HepG2 (cell line): ENCODE measurements around the gene RFXANK. TPM values are rescaled to one million over a fixed set of nuclear protein-coding genes. Genes with fewer than 3 reads are reported as not detected.

ENCODE experiments used
- ARHGAP35 ChIP-seq: sonication (generic); formaldehyde crosslinking; IDR thresholded peaks from 2 replicates; pipeline ENCODE4 v1.9.0; 2022; ENCODE audit warnings: mild to moderate bottlenecking, inconsistent platforms, moderate library complexity, missing genetic modification reagents, borderline replicate concordance
- BORCS8-MEF2B ChIP-seq: sonication (generic); formaldehyde crosslinking; IDR thresholded peaks from 2 replicates; pipeline ENCODE4 v1.8.0; 2022; ENCODE audit warnings: mild to moderate bottlenecking, missing genetic modification reagents
- CAMTA2 ChIP-seq: sonication (generic); formaldehyde crosslinking; IDR thresholded peaks from 2 replicates; pipeline ENCODE4 v1.4.0; 2020; ENCODE audit warnings: mild to moderate bottlenecking, missing genetic modification reagents, borderline replicate concordance
- CENPX ChIP-seq: sonication (generic); formaldehyde crosslinking; IDR thresholded peaks from 2 replicates; pipeline ENCODE4 v1.9.0; 2021; ENCODE audit warnings: mild to moderate bottlenecking, missing genetic modification reagents, moderate library complexity
- CREB1 ChIP-seq, 2 experiments: fragments of 450-650 bp in 1 of 2; IDR thresholded peaks; 2 replicates each; pipeline ENCODE4 v1.6.1; 2016 to 2017; ENCODE audit warnings: control low read depth in 1 of 2, mild to moderate bottlenecking in 1 of 2, missing compliant biosample characterization in 1 of 2, missing genetic modification characterization in 1 of 2
- FOXP1 ChIP-seq, 2 experiments: fragments of 450-650 bp in 1 of 2; IDR thresholded peaks; 2 replicates each; pipeline ENCODE4 v1.6.1; 2017 to 2018; ENCODE audit warnings: antibody characterized with exemption in 1 of 2
- GATA4 ChIP-seq: sonication (generic); IDR thresholded peaks from 2 replicates; pipeline ENCODE4 v1.6.1; 2016; ENCODE audit warnings: antibody characterized with exemption, low read depth, borderline replicate concordance
- HOXA5 ChIP-seq: sonication (generic); formaldehyde crosslinking; IDR thresholded peaks from 2 replicates; pipeline ENCODE4 v1.4.0; 2020; ENCODE audit warnings: missing genetic modification reagents
- KDM2A ChIP-seq: sonication (generic); formaldehyde crosslinking; IDR thresholded peaks from 2 replicates; pipeline ENCODE4 v1.4.0; 2020; ENCODE audit warnings: low read depth, missing genetic modification reagents, borderline replicate concordance
- KMT2B ChIP-seq: IDR thresholded peaks from 2 replicates; pipeline ENCODE4 v1.6.1; 2016; ENCODE audit warnings: missing genetic modification reagents, missing compliant biosample characterization
- NFE2 ChIP-seq: sonication (generic); formaldehyde crosslinking; IDR thresholded peaks from 2 replicates; pipeline ENCODE4 v1.4.0; 2020; ENCODE audit warnings: missing genetic modification reagents
- NFKB2 ChIP-seq: sonication (generic); formaldehyde crosslinking; IDR thresholded peaks from 2 replicates; pipeline ENCODE4 v1.4.0; 2020; ENCODE audit warnings: missing genetic modification reagents, borderline replicate concordance
- NFRKB ChIP-seq: fragments of 450-650 bp; IDR thresholded peaks from 2 replicates; pipeline ENCODE4 v1.6.1; 2017
- PHF20 ChIP-seq: sonication (generic); formaldehyde crosslinking; IDR thresholded peaks from 2 replicates; pipeline ENCODE4 v1.5.0; 2020; ENCODE audit warnings: mild to moderate bottlenecking, missing genetic modification reagents
- PTBP1 ChIP-seq: fragments of 200-400 bp; formaldehyde crosslinking; IDR thresholded peaks from 2 replicates; pipeline ENCODE4 v1.6.1; 2018; ENCODE audit warnings: low read length, low read depth; ENCODE audit not compliant: poor library complexity, severe bottlenecking
- RXRB ChIP-seq: IDR thresholded peaks from 2 replicates; pipeline ENCODE4 v1.6.1; 2016; ENCODE audit warnings: borderline replicate concordance, missing genetic modification reagents, missing compliant biosample characterization
- SETDB1 ChIP-seq: sonication (generic); formaldehyde crosslinking; IDR thresholded peaks from 2 replicates; pipeline ENCODE4 v1.5.1; 2020; ENCODE audit warnings: missing genetic modification reagents, mild to moderate bottlenecking, borderline replicate concordance
- SMAD1 ChIP-seq: sonication (generic); formaldehyde crosslinking; IDR thresholded peaks from 2 replicates; pipeline ENCODE4 v1.4.0; 2020; ENCODE audit warnings: missing genetic modification reagents, low read depth, mild to moderate bottlenecking, borderline replicate concordance
- SP140L ChIP-seq: sonication (generic); formaldehyde crosslinking; IDR thresholded peaks from 2 replicates; pipeline ENCODE4 v1.4.0; 2020; ENCODE audit warnings: missing genetic modification reagents, borderline replicate concordance
- SPEN ChIP-seq: sonication (generic); formaldehyde crosslinking; IDR thresholded peaks from 2 replicates; pipeline ENCODE4 v1.5.1; 2020; ENCODE audit warnings: low read depth, mild to moderate bottlenecking, missing genetic modification reagents
- TEAD2 ChIP-seq: sonication (generic); formaldehyde crosslinking; IDR thresholded peaks from 2 replicates; pipeline ENCODE4 v1.9.0; 2021; ENCODE audit warnings: missing genetic modification reagents
- TRIM22 ChIP-seq: fragments of 450-650 bp; IDR thresholded peaks from 2 replicates; pipeline ENCODE4 v1.6.1; 2017
- U2AF2 ChIP-seq: fragments of 200-400 bp; formaldehyde crosslinking; IDR thresholded peaks from 2 replicates; pipeline ENCODE4 v1.6.1; 2017; ENCODE audit warnings: low read depth, mild to moderate bottlenecking, low read length
- ZFP36L2 ChIP-seq: sonication (generic); formaldehyde crosslinking; IDR thresholded peaks from 2 replicates; pipeline ENCODE4 v1.4.0; 2020; ENCODE audit warnings: missing genetic modification reagents
- ZNF205 ChIP-seq: IDR thresholded peaks from 2 replicates; pipeline ENCODE4 v1.6.1; 2018; ENCODE audit warnings: missing biosample characterization, missing genetic modification reagents
- ZNF577 ChIP-seq: sonication (generic); formaldehyde crosslinking; IDR thresholded peaks from 2 replicates; pipeline ENCODE4 v1.4.0; 2020; ENCODE audit warnings: mild to moderate bottlenecking, low read depth, missing genetic modification reagents, borderline replicate concordance
- ZNF746 ChIP-seq: sonication (generic); formaldehyde crosslinking; IDR thresholded peaks from 2 replicates; pipeline ENCODE4 v1.8.0; 2022; ENCODE audit warnings: mild to moderate bottlenecking, missing genetic modification reagents
- ZNF776 ChIP-seq: sonication (generic); formaldehyde crosslinking; IDR thresholded peaks from 2 replicates; pipeline ENCODE4 v1.4.0; 2020; ENCODE audit warnings: mild to moderate bottlenecking, missing genetic modification reagents
- polyA plus RNA-seq, 8 experiments: library from polyadenylated mRNA; depleted of rRNA in 3 of 8; stranded (reverse) in 7 of 8; unstranded in 1 of 8; fragments of >200 nt; fragmentation: Illumina TruSeq in 4 of 8; extraction: Trizol in 4 of 8; gene quantifications; 2 replicates each; pipeline versions ENCODE4 v1.2.1 to v1.2.3, GENCODE V29; 2011 to 2016; ENCODE audit warnings: low read depth in 4 of 8, missing spikeins in 1 of 8, mixed read lengths in 1 of 8; ENCODE audit not compliant: insufficient read depth in 1 of 8
- total RNA-seq, 5 experiments: library from RNA; depleted of rRNA; stranded (reverse); fragments of >200 nt; fragmentation: Illumina TruSeq; extraction: Trizol; gene quantifications; 2 replicates each; pipeline ENCODE4 v1.2.3, GENCODE V29; 2016; ENCODE audit warnings: low read depth in 1 of 5
- TF ChIP-seq, protein P1 (sequence below): IDR thresholded peaks from 2 replicates; pipeline ENCODE4 v1.6.1; 2016; ENCODE audit warnings: low read depth
- TF ChIP-seq, protein P2 (sequence below): sonication (generic); formaldehyde crosslinking; IDR thresholded peaks from 2 replicates; pipeline ENCODE4 v1.8.1; 2023; ENCODE audit warnings: mild to moderate bottlenecking, missing genetic modification reagents, borderline replicate concordance

Gene RFXANK
- total and polyA plus RNA-seq, 2 of the 13 experiments (the other 11 are each of a cell fraction or from before 2014, with no cell fraction given) = 49.9 to 80.7 TPM

GRCh38 chr19:19170053-19170872 is 21.8 kb upstream of the RFXANK start, which contains the start of gene MEF2B (continued):
- TF ChIP-seq, protein P1, sequence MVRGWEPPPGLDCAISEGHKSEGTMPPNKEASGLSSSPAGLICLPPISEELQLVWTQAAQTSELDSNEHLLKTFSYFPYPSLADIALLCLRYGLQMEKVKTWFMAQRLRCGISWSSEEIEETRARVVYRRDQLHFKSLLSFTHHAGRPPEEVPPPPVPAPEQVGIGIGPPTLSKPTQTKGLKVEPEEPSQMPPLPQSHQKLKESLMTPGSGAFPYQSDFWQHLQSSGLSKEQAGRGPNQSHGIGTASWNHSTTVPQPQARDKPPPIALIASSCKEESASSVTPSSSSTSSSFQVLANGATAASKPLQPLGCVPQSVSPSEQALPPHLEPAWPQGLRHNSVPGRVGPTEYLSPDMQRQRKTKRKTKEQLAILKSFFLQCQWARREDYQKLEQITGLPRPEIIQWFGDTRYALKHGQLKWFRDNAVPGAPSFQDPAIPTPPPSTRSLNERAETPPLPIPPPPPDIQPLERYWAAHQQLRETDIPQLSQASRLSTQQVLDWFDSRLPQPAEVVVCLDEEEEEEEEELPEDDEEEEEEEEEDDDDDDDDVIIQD (CRISPR knock-in tag) = no peak
- TF ChIP-seq FOXP1 (IDR thresholded peaks at IDR 0.05) = no peak
- no peak for TF ChIP-seq FOXP1 (CRISPR knock-in tag; IDR thresholded peaks at IDR 0.05)
- TF ChIP-seq SETDB1 (CRISPR knock-in tag) = no peak
- TF ChIP-seq TRIM22 = no peak
- no peak for TF ChIP-seq GATA4
- TF ChIP-seq NFKB2 (CRISPR knock-in tag) = no peak
- TF ChIP-seq U2AF2 = no peak
- TF ChIP-seq ARHGAP35 (CRISPR knock-in tag) = no peak
- TF ChIP-seq KMT2B = no peak
- TF ChIP-seq NFE2 (CRISPR knock-in tag) = no peak
- TF ChIP-seq CREB1 (IDR thresholded peaks at IDR 0.05) = peak; percentile 32; the same call in 1 of the 2 replicates
- no peak for TF ChIP-seq CREB1 (CRISPR knock-in tag; IDR thresholded peaks at IDR 0.05)
- peak; percentile 48; the same call in 1 of the 2 replicates for TF ChIP-seq HOXA5 (CRISPR knock-in tag)
- TF ChIP-seq SMAD1 (CRISPR knock-in tag) = no peak; the same call in 1 of the 2 replicates
- TF ChIP-seq PTBP1 = no peak
- TF ChIP-seq RXRB (CRISPR knock-in tag) = no peak
- no peak for TF ChIP-seq SP140L (CRISPR knock-in tag)
- no peak for TF ChIP-seq PHF20 (CRISPR knock-in tag)
- TF ChIP-seq ZFP36L2 (CRISPR knock-in tag) = no peak
- TF ChIP-seq CENPX (CRISPR knock-in tag) = no peak
- no peak for TF ChIP-seq BORCS8-MEF2B
- TF ChIP-seq TEAD2 (CRISPR knock-in tag) = no peak
- no peak for TF ChIP-seq ZNF577 (CRISPR knock-in tag)
- peak; percentile 86 for TF ChIP-seq KDM2A (CRISPR knock-in tag)
- 0 out of 2 replicates have a peak, but pooled peaks have one; percentile 37 for TF ChIP-seq CAMTA2 (CRISPR knock-in tag)
- no peak for TF ChIP-seq ZNF205 (CRISPR knock-in tag)
- TF ChIP-seq, protein P2, sequence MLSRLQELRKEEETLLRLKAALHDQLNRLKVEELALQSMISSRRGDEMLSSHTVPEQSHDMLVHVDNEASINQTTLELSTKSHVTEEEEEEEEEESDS (CRISPR knock-in tag) = no peak
- no peak for TF ChIP-seq SPEN (CRISPR knock-in tag)
- TF ChIP-seq ZNF746 (CRISPR knock-in tag) = no peak
- TF ChIP-seq NFRKB = no peak
- TF ChIP-seq ZNF776 (CRISPR knock-in tag) = no peak
